Mononuclear cell (primary cell): ENCODE measurements around the gene CDH26. TPM values are rescaled to one million over a fixed set of nuclear protein-coding genes. Genes with fewer than 3 reads are reported as not detected.

Source experiments
- H3K27me3 ChIP-seq: 2 replicates; pipeline ENCODE4 v1.6.0; 2011; ENCODE audit warnings: low read length, control low read depth; ENCODE audit not compliant: insufficient read depth
- H3K4me1 ChIP-seq: 2 replicates; pipeline ENCODE4 v1.5.1; 2011; ENCODE audit warnings: mild to moderate bottlenecking, low read length, control low read depth; ENCODE audit not compliant: insufficient read depth
- H3K4me3 ChIP-seq: 2 replicates; pipeline ENCODE4 v1.5.1; 2011; ENCODE audit warnings: mild to moderate bottlenecking, low read length, moderate library complexity
- H3K9me3 ChIP-seq: 2 replicates; pipeline ENCODE4 v1.5.1; 2011; ENCODE audit warnings: low read depth, mild to moderate bottlenecking, control low read depth, low read length
- total RNA-seq: library from RNA; depleted of rRNA; stranded (reverse); fragments of >200 nt; gene quantifications from one replicate; pipeline ENCODE4 v1.2.3, GENCODE V29; 2012

Gene CDH26
- total RNA-seq, 1 donor = 0.73 TPM

DNA sequence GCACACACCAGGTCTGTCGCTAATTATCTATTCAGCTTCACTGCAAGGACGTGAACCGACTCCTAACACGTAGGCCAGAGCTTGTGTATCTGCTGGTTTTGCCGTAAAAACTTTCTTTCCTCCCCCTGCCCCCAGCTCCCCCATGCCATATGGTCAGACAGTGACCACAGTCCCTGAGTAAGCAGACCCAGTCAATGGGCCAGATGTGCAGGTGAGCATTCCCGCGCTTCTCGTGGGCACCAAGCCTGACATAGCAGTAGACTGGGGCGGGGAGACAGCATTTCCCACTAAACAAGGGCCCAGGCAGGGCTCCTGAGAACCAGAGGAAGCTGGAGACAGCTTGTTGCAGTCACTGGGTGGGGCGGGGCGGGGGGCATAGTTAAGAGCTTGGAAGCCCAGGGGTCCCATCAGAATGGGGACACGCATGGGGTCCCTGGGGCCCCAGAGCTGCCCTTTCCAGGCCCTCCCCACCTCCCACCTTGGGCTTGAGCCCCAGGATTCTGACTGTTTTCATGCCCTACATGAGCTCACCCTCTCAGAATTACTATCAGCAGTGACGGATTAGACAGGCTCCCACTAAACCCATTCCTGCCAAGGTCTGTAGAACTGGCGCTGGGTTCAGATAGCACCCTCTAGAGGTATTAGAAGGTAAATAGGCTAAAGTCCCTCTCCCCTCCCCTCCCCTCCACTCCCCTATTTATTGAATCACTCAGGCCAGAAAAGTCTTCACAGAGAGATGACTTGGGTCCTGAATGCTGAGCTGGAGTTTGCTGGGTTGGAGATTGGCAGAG, 51.8 kb downstream of the CDH26 start:
- no peak overlapping the region for H3K4me3 ChIP-seq
- H3K27me3 ChIP-seq = no peaks in the 10 kb centered on the region
- H3K9me3 ChIP-seq = no peaks in the 10 kb centered on the region
- H3K4me1 ChIP-seq = peaks cover 33% of the 10 kb centered on the region

DNA sequence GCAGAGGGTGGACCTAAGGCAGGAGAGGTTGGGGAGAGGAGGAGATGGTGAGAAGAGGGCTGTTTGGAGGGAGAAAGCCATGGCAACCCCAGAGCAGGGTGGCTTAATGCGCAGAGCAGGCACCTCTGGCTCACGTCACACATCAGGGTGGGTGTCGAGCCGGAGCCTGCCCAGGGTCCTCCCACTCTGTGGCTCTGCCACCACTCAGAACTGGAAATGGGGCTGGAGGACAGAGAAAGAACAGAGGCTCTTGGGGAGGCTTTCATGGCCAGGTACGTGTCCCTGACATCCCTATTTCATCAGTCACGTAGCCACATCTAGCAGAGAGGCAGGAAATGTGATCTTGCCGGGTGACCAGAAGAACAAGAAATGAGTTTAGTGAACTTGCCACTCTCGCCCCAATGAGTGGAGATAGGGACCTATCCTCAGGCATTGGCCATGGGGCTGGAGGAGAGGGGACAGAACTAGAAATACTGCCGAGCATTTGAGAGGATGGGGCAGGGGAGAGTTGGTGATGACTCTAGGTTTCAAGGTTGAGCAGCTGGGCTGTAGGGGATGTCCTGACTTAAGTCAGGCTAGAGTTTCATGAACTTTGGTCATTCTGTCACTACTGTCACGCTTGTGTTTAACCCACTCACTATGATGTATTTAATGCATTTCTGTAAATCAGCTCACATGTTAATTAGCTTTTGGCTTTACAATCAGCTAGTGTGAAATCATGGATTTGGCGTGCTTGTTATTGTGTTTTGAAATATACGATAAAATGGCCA, 52.7 kb downstream of the CDH26 start:
- no peaks in the 10 kb centered on the region for H3K9me3 ChIP-seq

DNA sequence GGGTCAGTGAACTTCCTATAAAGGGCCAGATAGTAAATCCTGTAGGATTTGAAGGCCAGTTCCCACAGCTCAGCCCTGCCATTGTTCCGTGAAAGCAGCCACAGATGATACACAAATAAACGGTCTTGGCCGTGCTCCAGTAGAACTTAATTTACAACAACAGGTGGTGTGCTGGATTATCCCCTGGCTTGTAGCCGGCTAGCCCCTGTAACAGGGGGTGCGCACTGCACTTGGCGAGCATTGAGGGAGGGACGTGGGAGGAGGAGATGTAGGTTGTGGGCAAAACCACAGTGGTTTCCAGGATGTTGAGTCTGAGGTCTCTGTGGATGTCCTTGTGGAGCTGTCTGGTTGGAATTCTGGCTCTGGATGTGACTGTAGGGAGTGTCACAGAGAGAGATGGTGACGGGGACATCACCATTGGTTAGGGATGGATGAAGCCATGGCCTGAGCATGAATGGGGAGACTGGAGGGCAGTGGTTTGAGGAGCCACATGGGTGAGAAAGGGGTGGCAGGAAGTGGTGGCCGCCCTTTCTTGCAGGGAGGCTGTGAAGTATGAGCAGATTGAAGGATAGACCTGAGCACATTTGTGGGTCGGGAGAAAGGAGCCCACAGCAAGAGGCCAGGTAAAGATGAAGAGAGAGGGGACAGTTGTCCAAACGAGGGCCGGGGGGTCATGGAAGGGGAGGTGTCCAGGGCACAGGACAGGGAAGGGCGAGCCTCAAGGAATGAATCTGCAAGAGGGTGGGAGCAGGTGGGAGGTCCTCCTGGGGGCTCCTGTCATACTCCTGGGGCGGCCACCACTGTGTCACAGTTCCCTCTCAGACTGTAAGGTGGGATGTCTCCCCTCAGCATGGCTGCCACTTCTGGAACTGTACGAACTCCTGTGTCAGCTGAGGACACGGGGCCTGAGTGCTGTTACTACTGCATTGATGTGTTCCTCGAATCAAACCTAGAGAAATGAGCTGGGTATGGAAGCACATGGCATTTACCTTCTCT, 53.6 kb downstream of the CDH26 start:
- H3K9me3 ChIP-seq = no peaks in the 10 kb centered on the region
- no peak overlapping the region for H3K4me3 ChIP-seq
- H3K4me1 ChIP-seq = peaks cover 39% of the 10 kb centered on the region
- no peaks in the 10 kb centered on the region for H3K27me3 ChIP-seq

More for the DNA sequence above, 52.7 kb downstream of the CDH26 start:
- Histone ChIP-seq H3K4me3 (no peak overlapping the region), H3K27me3 (no peaks in the 10 kb centered on the region), H3K4me1 (peaks cover 34% of the 10 kb centered on the region)

DNA sequence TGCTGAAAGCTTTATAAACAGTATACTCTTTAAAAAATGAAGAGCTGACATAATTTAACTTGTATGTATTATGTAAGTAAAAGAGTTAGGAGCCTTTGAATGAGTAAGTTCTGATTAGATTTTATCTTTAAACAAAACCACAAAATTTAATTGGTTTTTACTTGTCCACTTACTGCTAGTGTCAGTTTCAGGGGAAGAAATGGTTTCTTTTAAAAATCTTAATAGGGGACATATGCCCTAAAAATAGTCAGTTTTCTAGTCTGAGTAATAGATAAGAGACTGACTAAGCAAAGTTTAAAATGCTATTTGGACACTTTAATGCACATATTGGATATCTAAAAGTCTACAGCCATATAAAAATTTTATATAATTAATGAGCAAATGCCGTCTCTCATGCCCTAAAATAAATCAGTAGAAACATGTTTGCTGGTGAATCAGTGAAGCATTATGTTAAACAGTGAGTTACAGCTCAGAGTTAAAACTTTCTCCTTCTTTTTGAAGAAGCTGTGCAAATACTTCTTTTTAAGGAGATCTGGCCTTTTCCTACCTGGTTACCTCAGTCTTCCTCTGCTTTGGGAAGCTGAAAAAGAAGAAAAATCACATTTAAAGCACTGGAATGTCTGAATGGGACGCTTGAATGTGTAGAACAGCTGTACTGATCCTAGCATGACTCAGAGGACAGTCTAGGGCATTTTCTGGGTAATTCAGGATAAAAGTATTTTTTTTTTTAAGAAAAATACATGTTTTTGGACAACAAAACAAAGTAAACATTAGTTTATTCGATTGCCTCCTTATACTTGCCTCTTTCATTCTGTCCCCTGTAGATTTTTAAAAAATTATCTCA, 55.3 kb downstream of the CDH26 start:
- no peak overlapping the region for H3K4me3 ChIP-seq
- peaks cover 28% of the 10 kb centered on the region for H3K4me1 ChIP-seq
- peaks cover 5% of the 10 kb centered on the region for H3K9me3 ChIP-seq
- no peaks in the 10 kb centered on the region for H3K27me3 ChIP-seq

DNA sequence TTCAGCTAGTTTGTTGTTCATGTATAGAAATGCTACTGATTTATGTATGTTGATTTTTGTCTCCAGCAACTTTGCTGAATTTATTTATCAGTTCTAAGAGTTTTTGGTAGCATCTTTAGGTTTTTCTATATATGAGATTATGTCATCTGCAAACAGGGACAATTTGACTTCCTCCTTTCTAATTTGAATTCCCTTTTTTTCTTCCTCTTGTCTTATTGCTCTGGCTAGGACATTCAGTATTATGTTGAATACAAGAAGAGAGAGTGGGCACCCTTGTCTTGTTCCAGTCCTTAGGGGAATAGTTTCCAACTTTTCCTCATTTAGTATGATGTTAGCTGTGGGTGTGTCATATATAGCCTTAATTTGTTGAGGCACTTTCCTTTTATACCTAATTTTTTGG, 58.2 kb downstream of the CDH26 start:
- H3K4me3 ChIP-seq = no peak overlapping the region

DNA sequence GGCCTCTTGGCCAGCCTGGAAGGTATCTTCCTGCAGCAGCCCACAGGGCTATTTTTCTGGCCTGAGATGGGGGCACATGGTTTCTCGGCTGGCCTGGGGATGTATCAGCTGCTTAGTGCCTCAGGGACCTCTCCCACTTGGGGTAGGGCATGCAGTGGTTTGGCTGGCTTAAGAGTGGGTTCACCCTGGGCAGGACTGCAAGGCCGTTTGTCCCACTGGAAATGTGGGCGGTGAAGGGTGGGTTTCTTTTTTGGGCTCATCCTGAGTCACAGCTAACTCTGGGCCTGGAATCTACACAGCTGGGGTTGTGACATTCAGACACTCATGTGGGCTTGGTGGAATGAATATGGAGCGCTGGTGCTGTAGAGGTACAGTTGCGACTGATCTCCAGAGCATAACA, 62.0 kb downstream of the CDH26 start:
- no peak overlapping the region for H3K4me3 ChIP-seq
- peaks cover 5% of the 10 kb centered on the region for H3K9me3 ChIP-seq
- no peaks in the 10 kb centered on the region for H3K27me3 ChIP-seq
- peaks cover 5% of the 10 kb centered on the region for H3K4me1 ChIP-seq

More for the DNA sequence above, 58.2 kb downstream of the CDH26 start:
- Histone ChIP-seq H3K9me3 (peaks cover 5% of the 10 kb centered on the region), H3K27me3 (no peaks in the 10 kb centered on the region), H3K4me1 (peaks cover 21% of the 10 kb centered on the region)

DNA sequence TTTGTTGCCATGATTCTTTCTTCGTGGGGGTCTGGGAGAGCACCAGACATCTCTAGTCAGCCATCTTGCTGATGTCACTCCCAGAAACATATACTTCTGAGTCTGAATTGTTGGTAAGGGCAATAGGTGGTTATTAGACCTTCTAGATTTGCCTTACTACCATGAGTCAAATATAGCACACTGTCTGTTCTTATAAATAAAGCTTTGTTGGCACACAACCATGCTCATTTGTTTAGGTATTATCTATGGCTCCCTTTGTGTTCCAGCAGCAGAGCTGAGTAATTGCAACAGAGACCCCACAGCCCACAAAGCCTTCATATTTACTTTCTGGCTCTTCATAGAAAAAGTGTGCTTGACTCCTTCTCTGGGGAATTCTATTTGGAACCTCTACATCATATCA, 62.9 kb downstream of the CDH26 start:
- H3K4me3 ChIP-seq = no peak overlapping the region
- peaks cover 5% of the 10 kb centered on the region for H3K4me1 ChIP-seq
- H3K27me3 ChIP-seq = no peaks in the 10 kb centered on the region
- H3K9me3 ChIP-seq = peaks cover 5% of the 10 kb centered on the region

DNA sequence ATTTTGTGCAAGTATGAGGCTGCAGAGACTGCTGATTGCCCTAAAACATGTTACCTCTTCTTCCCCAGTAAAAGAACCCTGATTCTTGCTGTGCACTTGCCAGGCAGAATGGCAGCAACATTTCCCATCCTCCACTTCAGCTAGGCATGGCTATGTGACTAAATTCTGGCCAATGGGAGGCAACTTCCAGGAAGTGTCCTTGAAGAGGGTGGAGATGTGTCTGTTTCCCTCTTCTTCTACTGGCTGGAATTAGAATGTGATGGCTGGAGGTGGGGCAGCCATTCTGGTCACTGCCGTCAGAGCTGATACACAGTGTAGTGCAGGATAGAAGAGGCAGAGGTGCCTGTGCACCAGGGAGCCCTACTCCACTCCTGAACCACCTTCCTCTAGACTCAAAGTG, 64.6 kb downstream of the CDH26 start:
- Histone ChIP-seq H3K9me3 (peaks cover 5% of the 10 kb centered on the region), H3K27me3 (no peaks in the 10 kb centered on the region), H3K4me1 (no peaks in the 10 kb centered on the region), H3K4me3 (no peak overlapping the region)

DNA sequence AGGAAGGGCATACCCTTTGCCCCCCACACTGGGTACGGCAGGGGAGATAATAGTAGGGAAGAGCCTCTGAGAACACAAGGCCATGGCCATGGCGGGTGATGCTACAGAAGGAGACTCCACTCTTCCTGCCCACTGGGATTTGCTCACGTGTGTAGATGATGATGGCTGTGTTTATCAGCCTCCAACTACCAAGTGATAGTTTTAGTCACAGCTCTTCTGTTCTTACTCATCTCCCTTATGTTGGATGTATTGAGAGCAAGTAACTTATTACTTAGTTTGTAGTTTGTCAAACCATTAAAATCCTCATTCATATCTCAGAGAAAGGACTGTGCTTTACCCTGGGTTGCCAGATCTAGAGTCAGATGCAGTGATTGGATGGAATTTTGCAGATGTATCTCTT, 66.0 kb downstream of the CDH26 start:
- Histone ChIP-seq H3K4me1 (no peaks in the 10 kb centered on the region), H3K4me3 (no peak overlapping the region), H3K9me3 (no peaks in the 10 kb centered on the region), H3K27me3 (no peaks in the 10 kb centered on the region)

DNA sequence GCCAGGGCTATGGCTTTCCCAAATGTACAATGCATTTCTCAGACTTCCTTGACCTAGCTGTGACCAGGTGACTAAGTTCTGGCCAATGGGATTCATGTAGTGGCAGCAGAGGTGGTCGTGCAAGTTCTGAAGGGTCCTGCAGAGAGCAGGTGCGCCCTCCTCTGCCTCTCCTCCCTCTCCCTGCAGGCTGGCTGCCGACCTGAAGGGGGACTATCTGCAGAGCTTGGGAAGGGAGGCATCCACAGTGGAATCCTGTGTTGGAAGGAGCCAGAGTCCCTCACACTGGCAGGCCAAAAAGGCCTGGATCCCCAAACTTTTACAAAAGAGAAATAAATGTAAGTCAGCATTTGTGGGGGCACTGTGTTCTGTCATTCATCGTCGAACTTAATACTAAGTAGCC, 66.6 kb downstream of the CDH26 start:
- Histone ChIP-seq H3K4me3 (no peak overlapping the region), H3K9me3 (no peaks in the 10 kb centered on the region), H3K27me3 (no peaks in the 10 kb centered on the region), H3K4me1 (no peaks in the 10 kb centered on the region)

DNA sequence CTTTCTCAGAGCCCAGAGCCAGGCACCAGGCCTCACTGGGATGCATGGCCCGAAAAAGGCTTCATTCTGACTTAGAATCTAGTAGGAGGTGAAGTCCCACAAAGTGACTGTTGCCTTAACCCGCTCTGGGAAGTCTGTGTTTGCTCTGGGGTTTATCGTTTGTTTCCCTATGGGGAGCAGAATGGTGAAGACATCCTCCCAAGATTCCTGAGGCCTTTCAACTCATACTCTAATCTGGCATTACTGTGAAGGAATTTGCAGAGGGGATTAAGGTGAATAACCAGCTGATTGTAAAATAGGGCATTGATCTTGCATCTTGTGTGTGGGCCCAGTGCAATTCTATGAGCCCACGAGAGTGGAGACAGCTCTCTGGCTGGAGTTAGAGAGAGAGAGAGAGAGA, 67.8 kb downstream of the CDH26 start:
- Histone ChIP-seq H3K4me3 (no peak overlapping the region), H3K27me3 (no peaks in the 10 kb centered on the region), H3K9me3 (no peaks in the 10 kb centered on the region), H3K4me1 (peaks cover 4% of the 10 kb centered on the region)

DNA sequence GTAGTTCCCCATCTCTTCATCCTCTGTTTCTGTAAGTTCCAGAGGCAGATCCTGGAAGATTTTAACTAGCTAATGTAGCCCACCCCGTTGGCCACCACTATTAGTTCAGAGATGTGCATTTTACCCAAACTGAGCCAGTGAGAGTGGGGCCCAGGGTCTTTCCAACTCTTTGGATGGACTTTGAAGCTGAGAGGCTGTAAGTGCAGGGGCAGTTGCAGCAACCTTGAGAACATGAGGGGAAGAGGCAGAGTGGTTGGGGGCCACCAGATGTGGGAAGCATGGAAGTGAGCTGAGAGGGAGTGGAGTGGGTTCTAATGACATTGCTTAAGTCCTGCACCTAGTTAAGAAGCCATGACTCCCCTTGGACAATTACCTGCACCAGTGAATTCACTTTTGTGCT, 72.2 kb downstream of the CDH26 start:
- no peaks in the 10 kb centered on the region for H3K27me3 ChIP-seq
- no peaks in the 10 kb centered on the region for H3K9me3 ChIP-seq
- H3K4me1 ChIP-seq = peaks cover 4% of the 10 kb centered on the region
- H3K4me3 ChIP-seq = no peak overlapping the region

DNA sequence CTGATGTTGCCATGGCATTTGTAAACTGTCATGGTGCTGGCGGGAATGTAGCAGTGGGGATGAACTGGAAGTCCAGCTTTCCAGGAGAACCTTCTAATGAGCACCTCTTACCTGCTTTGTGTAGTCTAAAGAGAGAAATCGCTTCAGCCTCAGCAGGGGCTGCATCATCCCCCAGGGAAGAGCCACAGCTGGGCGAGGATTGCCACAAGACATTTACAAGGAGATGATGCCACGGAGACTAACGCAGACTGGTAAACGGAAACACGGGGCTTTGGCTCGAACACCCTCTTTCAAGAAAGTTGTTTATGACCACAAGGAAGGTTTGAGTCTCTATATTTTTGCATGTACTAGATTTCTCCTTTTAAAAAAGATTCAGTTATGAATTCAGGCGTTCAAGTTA, 72.9 kb downstream of the CDH26 start:
- Histone ChIP-seq H3K4me1 (peaks cover 4% of the 10 kb centered on the region), H3K9me3 (no peaks in the 10 kb centered on the region), H3K27me3 (no peaks in the 10 kb centered on the region), H3K4me3 (no peak overlapping the region)
